ENCODE results near the gene SLC19A1.

Gene SLC19A1

DNA sequence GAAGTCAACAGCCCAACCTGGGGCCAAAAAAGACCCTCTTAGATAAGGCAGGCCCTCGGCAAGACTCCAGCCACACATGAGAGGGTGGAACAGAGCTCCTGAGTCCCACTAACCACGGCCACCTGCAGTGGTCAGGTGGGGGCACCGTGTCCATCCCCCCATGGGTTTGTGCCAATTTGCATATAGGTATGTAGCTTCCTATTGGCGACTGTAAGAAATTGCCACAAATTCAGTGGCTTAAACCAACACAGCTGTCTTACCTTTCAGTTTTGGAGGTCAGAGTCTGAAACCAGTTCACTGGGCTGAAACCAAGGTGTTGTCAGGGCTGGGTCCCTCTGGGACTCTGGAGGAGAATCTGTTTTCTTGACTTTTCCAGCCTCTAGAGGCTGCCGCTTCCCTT lies 77.9 kb downstream of the SLC19A1 start:
- TF ChIP-seq, protein P1, sequence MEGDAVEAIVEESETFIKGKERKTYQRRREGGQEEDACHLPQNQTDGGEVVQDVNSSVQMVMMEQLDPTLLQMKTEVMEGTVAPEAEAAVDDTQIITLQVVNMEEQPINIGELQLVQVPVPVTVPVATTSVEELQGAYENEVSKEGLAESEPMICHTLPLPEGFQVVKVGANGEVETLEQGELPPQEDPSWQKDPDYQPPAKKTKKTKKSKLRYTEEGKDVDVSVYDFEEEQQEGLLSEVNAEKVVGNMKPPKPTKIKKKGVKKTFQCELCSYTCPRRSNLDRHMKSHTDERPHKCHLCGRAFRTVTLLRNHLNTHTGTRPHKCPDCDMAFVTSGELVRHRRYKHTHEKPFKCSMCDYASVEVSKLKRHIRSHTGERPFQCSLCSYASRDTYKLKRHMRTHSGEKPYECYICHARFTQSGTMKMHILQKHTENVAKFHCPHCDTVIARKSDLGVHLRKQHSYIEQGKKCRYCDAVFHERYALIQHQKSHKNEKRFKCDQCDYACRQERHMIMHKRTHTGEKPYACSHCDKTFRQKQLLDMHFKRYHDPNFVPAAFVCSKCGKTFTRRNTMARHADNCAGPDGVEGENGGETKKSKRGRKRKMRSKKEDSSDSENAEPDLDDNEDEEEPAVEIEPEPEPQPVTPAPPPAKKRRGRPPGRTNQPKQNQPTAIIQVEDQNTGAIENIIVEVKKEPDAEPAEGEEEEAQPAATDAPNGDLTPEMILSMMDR (IDR thresholded peaks at IDR 0.05): no peak
- Mint-ChIP-seq H3K36me3 (ENCODE audit: low read depth) (peaks cover 50% of the 10 kb centered on the region), H3K4me3 (no peak overlapping the region), H3K27ac (no peak overlapping the region), H3K9me3 (peaks cover 42% of the 10 kb centered on the region), H3K4me1 (peaks cover 12% of the 10 kb centered on the region), H3K27me3 (ENCODE audit: low read depth, poor library complexity) (no peaks in the 10 kb centered on the region)
- DNase-seq: no peak

- H3K36me3 Mint-ChIP-seq (ENCODE audit: low read depth): peaks cover 50% of the 10 kb centered on the region
Measured at GRCh38 chr21:45463871-45464270, 78.4 kb downstream of the SLC19A1 start.

DNA sequence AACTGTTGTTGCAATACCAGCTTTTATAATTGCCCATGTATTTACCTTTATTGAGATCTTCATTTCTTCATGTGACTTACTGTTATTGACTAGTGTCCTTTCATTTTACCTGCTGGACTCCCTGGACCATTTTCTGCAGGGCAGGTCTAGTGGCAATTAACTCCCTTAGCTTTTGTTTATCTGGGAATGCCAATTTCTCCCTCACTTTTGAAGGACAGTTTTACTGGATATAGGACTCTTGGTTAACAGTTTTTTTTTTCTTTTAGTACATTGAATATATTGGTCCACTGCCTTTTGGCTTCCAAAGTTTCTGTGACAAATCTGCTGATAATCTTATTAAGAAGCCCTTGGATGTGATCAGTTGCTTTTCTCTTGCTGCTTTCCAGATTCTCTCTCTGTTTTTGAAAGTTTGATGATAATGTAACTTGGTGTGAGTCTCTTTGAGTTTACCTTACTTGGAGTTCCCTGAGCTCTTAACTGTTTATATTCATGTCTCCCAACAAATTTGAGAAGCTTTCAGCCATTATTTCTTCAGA lies 80.4 kb downstream of the SLC19A1 start:
- DNase-seq: no peak
- H3K27me3 Mint-ChIP-seq (ENCODE audit: low read depth, poor library complexity): no peaks in the 10 kb centered on the region
- H3K4me1 Mint-ChIP-seq: peaks cover 10% of the 10 kb centered on the region
- TF ChIP-seq, protein P1 (IDR thresholded peaks at IDR 0.05): no peak
- no peak overlapping the region for H3K27ac Mint-ChIP-seq
- H3K36me3 Mint-ChIP-seq (ENCODE audit: low read depth): peaks cover 50% of the 10 kb centered on the region
- H3K9me3 Mint-ChIP-seq: peaks cover 42% of the 10 kb centered on the region
- H3K4me3 Mint-ChIP-seq: no peak overlapping the region

More at GRCh38 chr21:45463871-45464270, 78.4 kb downstream of the SLC19A1 start:
- Mint-ChIP-seq H3K4me1 (peaks cover 10% of the 10 kb centered on the region), H3K27ac (no peak overlapping the region), H3K9me3 (peaks cover 42% of the 10 kb centered on the region), H3K4me3 (no peak overlapping the region), H3K27me3 (ENCODE audit: low read depth, poor library complexity) (no peaks in the 10 kb centered on the region)
- TF ChIP-seq, protein P1 (IDR thresholded peaks at IDR 0.05): no peak
- no peak for DNase-seq

DNA sequence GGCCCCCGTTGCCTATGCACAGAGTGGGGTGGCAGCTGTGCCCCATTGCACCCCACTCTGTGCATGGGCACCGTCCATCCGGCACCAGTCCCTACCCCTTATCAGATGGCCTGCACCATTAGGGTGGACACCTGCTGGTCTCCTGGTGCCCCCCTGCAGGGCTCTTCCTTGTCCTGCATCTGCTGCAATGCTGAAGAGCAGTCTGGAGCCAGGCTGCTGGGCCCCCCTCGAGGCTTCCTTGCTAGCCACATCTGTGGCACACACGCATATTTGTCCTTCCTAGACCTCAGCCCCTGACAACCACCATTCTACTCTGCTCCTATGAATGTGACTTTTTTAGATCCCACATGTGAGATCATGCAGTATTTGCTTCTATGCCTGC lies 80.9 kb downstream of the SLC19A1 start:
- DNase-seq: no peak

DNA sequence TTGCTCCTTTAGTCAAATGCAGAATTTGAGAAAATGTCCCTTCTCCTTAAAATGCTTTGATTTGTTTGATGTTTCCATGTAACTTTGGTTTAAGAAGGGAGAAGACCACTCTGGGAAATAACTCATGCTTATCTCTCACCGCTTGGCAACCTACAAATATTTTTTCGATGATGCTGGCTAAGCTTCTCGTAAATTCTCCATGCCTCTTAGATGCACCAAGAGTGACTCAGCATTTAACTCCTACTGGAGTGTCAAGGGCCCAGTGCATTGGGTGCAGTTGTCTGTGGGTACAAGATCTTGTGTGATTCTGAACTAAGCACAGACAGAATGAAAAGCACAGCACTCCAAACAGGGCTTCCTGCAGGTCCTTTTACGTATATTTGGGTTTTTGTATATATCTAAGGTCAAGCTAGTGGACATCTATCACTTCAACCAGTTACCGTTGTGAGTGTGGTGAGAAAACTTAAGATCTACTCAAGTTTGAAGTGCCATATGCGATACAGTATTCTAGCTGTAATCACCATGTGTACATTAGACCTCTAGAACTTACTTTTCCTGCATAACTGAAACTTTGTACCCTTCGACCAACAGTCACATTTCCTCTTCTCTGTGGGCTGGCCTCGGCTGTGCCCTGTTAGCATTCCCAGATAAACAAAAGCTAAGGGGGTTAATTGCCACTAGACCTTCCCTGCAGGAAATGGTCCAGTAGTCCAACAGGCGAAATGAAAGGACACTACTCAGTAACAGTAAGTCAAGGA lies 81.5 kb downstream of the SLC19A1 start:
- H3K27me3 Mint-ChIP-seq (ENCODE audit: low read depth, poor library complexity): no peaks in the 10 kb centered on the region
- TF ChIP-seq, protein P1 (IDR thresholded peaks at IDR 0.05): no peak

More for the DNA sequence above, 80.9 kb downstream of the SLC19A1 start:
- peaks cover 42% of the 10 kb centered on the region for H3K9me3 Mint-ChIP-seq
- H3K4me1 Mint-ChIP-seq: peaks cover 10% of the 10 kb centered on the region
- TF ChIP-seq, protein P1 (IDR thresholded peaks at IDR 0.05): no peak
- H3K27ac Mint-ChIP-seq: no peak overlapping the region
- H3K4me3 Mint-ChIP-seq: no peak overlapping the region
- peaks cover 50% of the 10 kb centered on the region for H3K36me3 Mint-ChIP-seq (ENCODE audit: low read depth)
- H3K27me3 Mint-ChIP-seq (ENCODE audit: low read depth, poor library complexity): no peaks in the 10 kb centered on the region

More for the DNA sequence above, 81.5 kb downstream of the SLC19A1 start:
- H3K36me3 Mint-ChIP-seq (ENCODE audit: low read depth): peaks cover 50% of the 10 kb centered on the region
- no peak for DNase-seq
- H3K9me3 Mint-ChIP-seq: peaks cover 42% of the 10 kb centered on the region
- H3K4me3 Mint-ChIP-seq: no peak overlapping the region
- peaks cover 10% of the 10 kb centered on the region for H3K4me1 Mint-ChIP-seq
- H3K27ac Mint-ChIP-seq: no peak overlapping the region

Data from nephron progenitor cell (in vitro differentiated cells).